Measurements from ENCODE around the gene SYNJ2.
"Not testable (repeated sequence)": the region's sequence is repeated elsewhere in the genome, so short reads cannot be mapped to it uniquely, and the experiment has no call there.

SYNJ2 gene

DNA sequence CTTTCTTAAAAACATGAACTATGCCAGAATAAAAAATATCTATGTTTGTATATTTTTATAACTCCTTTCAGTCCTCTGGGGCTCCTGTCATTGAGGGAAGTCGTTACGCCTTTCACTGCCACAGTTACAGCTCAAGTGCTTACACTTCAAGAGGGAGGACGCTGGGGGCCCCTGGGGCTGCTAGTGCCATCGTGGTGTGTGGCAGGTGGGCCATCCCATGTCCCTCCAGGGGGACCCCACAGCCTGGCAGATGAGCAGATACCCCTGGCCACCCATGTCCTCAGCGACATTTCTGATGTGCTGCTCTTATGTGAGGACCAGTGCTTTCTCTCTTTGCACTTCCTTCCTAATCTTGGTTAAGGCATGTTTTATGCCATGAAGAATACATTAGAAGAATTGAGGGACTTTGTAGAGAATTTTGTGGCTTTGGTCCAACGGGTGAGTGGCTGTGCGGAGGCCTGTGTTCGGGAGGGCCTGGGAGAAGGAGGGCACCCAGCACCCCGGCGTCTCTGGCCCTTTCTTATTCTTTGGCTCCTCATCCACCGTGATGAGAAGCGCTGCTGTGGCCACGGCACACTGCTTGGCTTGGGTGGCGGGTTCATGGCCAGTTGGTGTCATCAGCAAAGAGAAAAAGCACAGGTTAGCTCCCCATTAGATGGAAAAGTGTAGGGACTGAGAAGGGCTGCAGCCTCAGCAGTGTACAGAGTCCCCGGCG lies 38.3 kb upstream of the SYNJ2 start:
- no peak overlapping the region for H3K4me3 ChIP-seq
- H3K4me2 ChIP-seq: peak overlapping the region in 2 of 11 experiments; percentile 10 to 33; a peak in 2 of 22 replicates
- H3K9ac ChIP-seq: no peak overlapping the region; a peak in 1 of 22 replicates
- H3K9me3 ChIP-seq (replicated peaks in 1 of 11): peaks cover 0 to 4% (median 0%) of the 10 kb centered on the region in 11 experiments; a peak in 1 of 22 replicates
- H3K27ac ChIP-seq: no peak overlapping the region
- H3K36me3 ChIP-seq: peaks cover 0 to 72% (median 0%) of the 10 kb centered on the region in 11 experiments; a peak in 5 of 22 replicates
- peaks cover 0 to 5% (median 0%) of the 10 kb centered on the region in 11 experiments; a peak in 1 of 22 replicates for H3K27me3 ChIP-seq
- H4K20me1 ChIP-seq: peaks cover 0 to 17% (median 0%) of the 10 kb centered on the region in 11 experiments; a peak in 3 of 22 replicates
- no peak for TF ChIP-seq Cebpa-rat (IDR thresholded peaks at IDR 0.05)
- peaks cover 0 to 5% (median 0%) of the 10 kb centered on the region in 10 experiments; a peak in 2 of 20 replicates for H3K4me1 ChIP-seq

DNA sequence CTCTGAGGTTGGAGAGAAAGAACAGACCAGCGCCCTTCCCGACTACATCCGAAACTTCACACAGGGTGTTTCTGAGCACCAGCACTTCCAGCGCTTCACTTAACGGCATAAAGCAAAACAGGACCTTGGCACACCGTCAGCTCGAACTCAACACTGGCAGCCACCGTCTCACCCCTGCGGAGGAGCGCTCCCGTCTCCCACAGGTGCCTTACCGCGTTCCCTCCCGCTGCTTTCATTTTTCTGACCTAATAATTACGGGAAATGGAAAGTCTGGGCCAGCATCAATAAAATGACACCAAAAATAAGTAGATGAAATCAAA lies 37.7 kb upstream of the SYNJ2 start:
- TF ChIP-seq Cebpa-rat (IDR thresholded peaks at IDR 0.05): no peak
- no peak overlapping the region for H3K27ac ChIP-seq
- peaks cover 0 to 9% (median 0%) of the 10 kb centered on the region in 11 experiments; a peak in 2 of 22 replicates for H3K9me3 ChIP-seq (replicated peaks in 1 of 11)
- H3K4me2 ChIP-seq: no peak overlapping the region
- H3K27me3 ChIP-seq: peaks cover 0 to 5% (median 0%) of the 10 kb centered on the region in 11 experiments; a peak in 1 of 22 replicates
- peaks cover 0 to 5% (median 0%) of the 10 kb centered on the region in 10 experiments; a peak in 1 of 20 replicates for H3K4me1 ChIP-seq
- H3K36me3 ChIP-seq: peaks cover 0 to 67% (median 0%) of the 10 kb centered on the region in 11 experiments; a peak in 5 of 22 replicates
- H3K9ac ChIP-seq: no peak overlapping the region
- H3K4me3 ChIP-seq: no peak overlapping the region
- H4K20me1 ChIP-seq: peaks cover 0 to 17% (median 0%) of the 10 kb centered on the region in 11 experiments; a peak in 2 of 22 replicates

DNA sequence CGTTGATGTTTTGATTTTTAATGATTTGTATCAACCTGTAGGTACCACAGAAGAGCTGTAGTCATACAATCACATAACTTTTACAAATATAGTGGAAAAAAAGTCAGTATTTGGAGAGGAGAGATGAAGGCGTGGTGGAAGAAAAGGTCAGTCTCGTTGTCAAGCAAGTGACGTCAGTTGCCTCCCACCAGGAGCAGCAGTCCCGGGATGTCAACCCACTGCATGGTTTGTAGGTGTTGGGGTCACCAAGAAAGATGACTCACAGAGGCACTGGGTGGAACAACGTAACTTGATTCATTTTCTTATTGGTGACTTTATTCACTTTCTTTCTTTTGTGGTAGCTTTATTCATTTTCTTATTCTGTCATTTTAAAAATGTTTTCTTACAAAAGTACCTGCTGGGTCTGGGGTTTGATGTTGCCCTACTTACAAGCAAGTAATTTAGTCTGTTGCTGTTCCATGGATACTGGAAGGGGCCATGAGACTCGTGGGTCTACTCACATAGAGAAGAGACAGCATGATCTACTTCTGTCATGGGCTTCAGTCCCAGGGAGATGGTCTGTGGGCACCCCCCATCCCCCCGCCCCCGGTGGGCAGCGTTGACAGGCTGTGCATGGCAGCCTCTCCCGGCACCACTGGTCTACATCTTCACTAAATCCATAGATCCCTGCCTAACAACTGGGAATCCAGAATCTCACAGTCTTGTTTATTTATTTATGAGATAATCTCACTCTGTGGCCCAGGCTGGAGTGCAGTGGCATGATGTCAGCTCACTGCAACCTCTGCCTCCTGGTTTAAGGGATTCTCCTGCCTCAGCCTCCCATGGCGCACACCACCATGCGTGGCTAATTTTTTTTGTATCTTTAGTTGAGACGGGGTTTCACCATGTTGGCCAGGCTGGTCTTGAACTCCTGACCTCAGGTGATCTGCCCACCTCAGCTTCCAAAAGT lies 36.4 kb upstream of the SYNJ2 start:
- no peak for TF ChIP-seq Cebpa-rat (IDR thresholded peaks at IDR 0.05)
- Histone ChIP-seq H3K9ac (no peak overlapping the region), H3K4me2 (no peak overlapping the region), H4K20me1 (peaks cover 0 to 11% (median 0%) of the 10 kb centered on the region in 11 experiments; a peak in 2 of 22 replicates), H3K9me3 (replicated peaks in 1 of 11) (peaks cover 4 to 22% (median 5%) of the 10 kb centered on the region in 11 experiments; a peak in 11 of 22 replicates), H3K27me3 (peaks cover 0 to 5% (median 0%) of the 10 kb centered on the region in 11 experiments; a peak in 1 of 22 replicates), H3K4me1 (peaks cover 0 to 5% (median 0%) of the 10 kb centered on the region in 10 experiments; a peak in 1 of 20 replicates), H3K27ac (no peak overlapping the region), H3K4me3 (no peak overlapping the region), H3K36me3 (peaks cover 0 to 54% (median 0%) of the 10 kb centered on the region in 11 experiments; a peak in 5 of 22 replicates)

DNA sequence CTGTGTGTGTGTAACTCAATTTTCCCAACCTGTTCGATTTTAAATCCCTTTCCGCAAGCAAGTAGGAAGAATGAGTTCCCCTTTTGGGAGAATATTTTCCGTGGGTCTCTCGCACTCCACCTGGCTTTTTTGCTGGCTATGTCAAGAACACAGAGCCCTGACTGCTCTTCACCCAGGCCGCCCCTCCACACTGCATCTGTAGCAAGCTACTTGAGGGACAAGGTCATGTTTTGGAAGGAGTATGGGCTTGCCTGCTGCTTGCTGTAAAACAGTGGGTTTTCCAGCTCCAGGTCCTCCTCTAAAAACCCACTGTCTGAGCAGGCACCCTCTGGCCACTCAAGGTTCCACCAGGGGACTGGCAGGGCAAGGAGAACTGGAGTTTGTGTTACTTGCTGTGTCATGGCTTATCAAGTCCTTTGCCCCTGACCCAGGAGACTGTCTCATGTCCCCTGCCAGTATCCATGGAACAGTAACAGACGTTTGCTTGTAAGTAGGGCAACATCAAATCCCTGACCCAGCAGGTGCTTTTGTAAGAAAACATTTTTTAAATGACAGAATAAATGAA lies 35.5 kb upstream of the SYNJ2 start:
- Histone ChIP-seq H3K27me3 (peaks cover 0 to 5% (median 0%) of the 10 kb centered on the region in 11 experiments; a peak in 1 of 22 replicates), H3K9me3 (replicated peaks in 1 of 11) (peaks cover 4 to 23% (median 6%) of the 10 kb centered on the region in 11 experiments; a peak in 11 of 22 replicates), H3K4me3 (no peak overlapping the region), H3K4me1 (peaks cover 0 to 5% (median 0%) of the 10 kb centered on the region in 10 experiments; a peak in 1 of 20 replicates), H3K9ac (no peak overlapping the region), H3K4me2 (no peak overlapping the region), H3K27ac (no peak overlapping the region), H3K36me3 (peaks cover 0 to 45% (median 0%) of the 10 kb centered on the region in 11 experiments; a peak in 5 of 22 replicates), H4K20me1 (peaks cover 0 to 11% (median 0%) of the 10 kb centered on the region in 11 experiments; a peak in 1 of 22 replicates)
- TF ChIP-seq Cebpa-rat (IDR thresholded peaks at IDR 0.05): no peak

DNA sequence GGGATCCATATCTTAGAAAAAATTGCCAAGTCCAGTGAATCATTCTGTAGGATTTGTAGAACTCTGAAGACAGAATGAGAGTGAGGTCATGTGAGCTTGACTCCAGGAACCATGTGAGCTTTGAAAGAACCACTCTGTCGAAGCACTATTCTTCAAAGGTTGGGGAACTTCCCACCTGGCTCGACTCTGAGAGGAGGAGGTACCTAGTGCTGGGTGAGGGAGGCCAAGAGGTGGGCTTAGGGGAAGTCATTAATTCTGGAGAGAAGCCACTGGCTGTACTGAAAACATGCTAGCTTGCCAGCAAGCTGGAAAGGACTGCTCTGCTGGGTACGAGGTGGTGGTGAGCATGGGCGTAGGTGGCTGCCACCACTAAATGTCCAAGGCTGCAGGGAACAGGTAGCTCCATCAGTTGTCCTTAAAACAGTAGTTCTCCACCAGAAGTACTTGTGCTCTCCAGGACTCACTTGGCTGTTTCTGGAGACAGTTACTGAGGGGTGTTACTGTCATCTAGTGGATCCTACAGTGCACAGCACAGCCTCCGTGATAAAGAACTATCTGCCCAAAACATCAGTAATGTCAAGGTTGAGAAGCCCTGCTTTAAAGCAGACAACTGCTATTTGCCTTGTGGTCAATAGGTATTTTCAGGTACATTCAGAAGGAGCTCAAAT lies 34.7 kb upstream of the SYNJ2 start:
- H3K9ac ChIP-seq: no peak overlapping the region
- H3K36me3 ChIP-seq: peaks cover 0 to 36% (median 0%) of the 10 kb centered on the region in 11 experiments; a peak in 4 of 22 replicates
- H3K27ac ChIP-seq: no peak overlapping the region
- H4K20me1 ChIP-seq: peaks cover 0 to 11% (median 0%) of the 10 kb centered on the region in 11 experiments; a peak in 1 of 22 replicates
- no peak overlapping the region for H3K4me3 ChIP-seq
- TF ChIP-seq Cebpa-rat (IDR thresholded peaks at IDR 0.05): no peak
- H3K4me2 ChIP-seq: no peak overlapping the region
- H3K27me3 ChIP-seq: peaks cover 0 to 5% (median 0%) of the 10 kb centered on the region in 11 experiments; a peak in 1 of 22 replicates
- peaks cover 0 to 5% (median 0%) of the 10 kb centered on the region in 10 experiments; a peak in 1 of 20 replicates for H3K4me1 ChIP-seq
- H3K9me3 ChIP-seq (replicated peaks in 1 of 11): peaks cover 4 to 23% (median 6%) of the 10 kb centered on the region in 11 experiments; a peak in 11 of 22 replicates

DNA sequence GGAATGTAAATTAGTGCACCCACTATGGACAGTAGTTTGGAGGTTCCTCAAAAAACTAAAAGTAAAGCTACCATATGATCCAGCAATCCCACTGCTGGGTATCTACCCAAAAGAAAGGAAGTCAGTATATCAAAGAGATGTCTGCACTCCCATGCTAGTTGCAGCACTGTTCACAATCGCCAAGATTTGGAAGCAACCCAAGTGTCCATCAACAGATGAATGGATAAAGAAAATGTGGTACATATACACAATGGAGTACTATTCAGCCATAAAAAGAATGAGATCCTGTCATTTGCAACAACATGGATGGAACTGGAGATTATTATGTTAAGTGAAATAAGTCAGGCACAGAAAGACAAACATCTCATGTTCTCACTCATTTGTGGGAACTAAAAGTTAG lies 30.8 kb upstream of the SYNJ2 start:
- H4K20me1 ChIP-seq, H3K9ac ChIP-seq, H3K36me3 ChIP-seq, H3K4me1 ChIP-seq, H3K4me2 ChIP-seq, H3K4me3 ChIP-seq, H3K27me3 ChIP-seq, H3K27ac ChIP-seq: not testable (repeated sequence)
- H3K9me3 ChIP-seq (replicated peaks in 1 of 11): peaks cover 4 to 23% (median 6%) of the 10 kb centered on the region in 11 experiments; a peak in 11 of 22 replicates

DNA sequence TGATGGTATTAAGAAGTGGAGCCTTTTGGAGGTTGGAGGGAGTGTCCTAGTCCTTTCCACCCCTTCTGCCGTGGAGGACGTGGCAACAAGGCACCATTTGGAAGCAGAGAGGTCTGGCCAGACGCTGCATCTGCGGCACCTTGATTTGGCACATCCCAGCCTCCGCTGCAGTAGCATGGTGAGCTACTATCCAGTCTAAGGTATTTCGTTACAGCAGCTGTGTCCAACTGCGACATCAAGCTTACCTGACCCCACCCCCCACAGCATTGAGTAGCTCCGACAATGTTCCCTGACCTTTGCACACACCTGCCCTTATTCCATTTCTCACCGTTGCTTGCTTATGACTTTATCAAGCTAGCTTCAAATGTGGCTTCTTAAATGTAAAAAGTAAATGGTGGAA lies 29.8 kb upstream of the SYNJ2 start:
- no peaks in the 10 kb centered on the region for H3K27me3 ChIP-seq
- H3K4me3 ChIP-seq: no peak overlapping the region
- no peak overlapping the region for H3K27ac ChIP-seq
- no peaks in the 10 kb centered on the region for H3K36me3 ChIP-seq
- H4K20me1 ChIP-seq: no peaks in the 10 kb centered on the region
- no peak overlapping the region for H3K9ac ChIP-seq
- H3K4me1 ChIP-seq: no peaks in the 10 kb centered on the region; a peak in 1 of 20 replicates
- TF ChIP-seq Cebpa-rat (IDR thresholded peaks at IDR 0.05): no peak
- H3K9me3 ChIP-seq (replicated peaks in 1 of 11): peaks cover 4 to 23% (median 6%) of the 10 kb centered on the region in 11 experiments; a peak in 11 of 22 replicates
- no peak overlapping the region for H3K4me2 ChIP-seq

DNA sequence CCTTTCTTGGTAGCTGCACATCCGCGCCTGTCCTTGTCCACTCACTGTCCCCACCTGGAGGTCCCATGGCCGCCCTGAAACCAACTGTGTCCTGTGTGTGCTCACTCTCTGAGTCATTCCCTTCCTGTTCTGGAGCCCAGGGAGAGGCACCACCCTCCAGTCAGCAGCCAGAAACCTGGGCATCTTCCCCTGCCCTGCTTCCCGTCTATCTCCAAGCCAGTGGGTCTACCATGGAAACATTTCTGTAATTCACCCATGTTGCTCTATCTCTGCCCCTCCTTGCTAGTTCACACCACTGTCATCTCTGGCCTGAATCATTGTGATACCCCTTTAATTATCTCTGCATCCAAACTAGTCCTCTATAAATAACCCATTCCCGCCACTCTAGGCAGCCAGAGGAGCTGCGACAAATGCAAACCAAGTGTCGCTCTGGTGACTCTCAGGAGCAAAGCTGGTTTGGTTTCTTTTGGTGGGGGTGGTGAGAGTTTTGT lies 28.8 kb upstream of the SYNJ2 start:
- H3K27me3 ChIP-seq: no peaks in the 10 kb centered on the region
- no peak overlapping the region for H3K9ac ChIP-seq

More for the DNA sequence above, 28.8 kb upstream of the SYNJ2 start:
- Histone ChIP-seq H3K9me3 (replicated peaks in 1 of 11) (peaks cover 8 to 31% (median 12%) of the 10 kb centered on the region in 11 experiments), H4K20me1 (no peaks in the 10 kb centered on the region), H3K4me2 (no peak overlapping the region), H3K4me3 (no peak overlapping the region), H3K36me3 (no peaks in the 10 kb centered on the region), H3K4me1 (no peaks in the 10 kb centered on the region; a peak in 1 of 20 replicates), H3K27ac (no peak overlapping the region)
- TF ChIP-seq Cebpa-rat (IDR thresholded peaks at IDR 0.05): no peak

All from BLaER1 treated with 17β-estradiol and CSF1 and Interleukin-3, amounts not matched to agents 10 nM and 100 nM (cell line).